ENCODE data around the gene KSR2.

DNA sequence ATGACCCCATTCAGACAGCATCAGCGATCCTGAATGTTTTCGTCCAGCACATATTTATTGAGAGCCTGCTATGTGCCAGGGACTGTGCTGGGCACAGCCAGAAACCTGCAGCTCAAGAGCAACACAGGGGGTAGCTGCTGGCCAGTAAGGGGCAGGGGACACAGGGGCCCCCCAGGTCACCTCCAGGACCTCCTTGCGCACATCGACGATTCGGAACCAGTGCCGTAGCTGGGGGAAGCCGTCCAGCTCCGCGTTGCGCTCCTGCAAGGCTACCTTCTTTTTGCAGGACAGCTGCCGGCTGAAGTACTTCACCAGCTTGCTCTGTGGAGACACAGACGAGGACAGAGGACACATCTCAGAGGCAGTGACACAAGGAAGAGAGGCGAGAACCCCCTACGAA, 108.7 kb downstream of the KSR2 start:
- TF ChIP-seq POLR2AphosphoS5 (IDR thresholded peaks at IDR 0.05; ENCODE audit: low read depth, low read length) (no peak), TAF1 (IDR thresholded peaks at IDR 0.05; ENCODE audit: borderline replicate concordance, low read depth, low read length) (no peak)

Measured in GM12892 (cell line).